Nephron progenitor cell (in vitro differentiated cells): ENCODE results near the gene SPNS3.

Experiments used
- DNase-seq: peaks from one replicate; pipeline ENCODE4 v3.0.0; 2021
- H3K27ac Mint-ChIP-seq: 2 replicates; pipeline ENCODE4 v1.8.0; 2021; ENCODE audit warnings: mild to moderate bottlenecking, moderate library complexity, mixed read lengths
- H3K27me3 Mint-ChIP-seq: 2 replicates; pipeline ENCODE4 v1.8.0; 2021; ENCODE audit warnings: mild to moderate bottlenecking, low read depth, mixed read lengths; ENCODE audit not compliant: poor library complexity
- H3K36me3 Mint-ChIP-seq: 2 replicates; pipeline ENCODE4 v1.8.0; 2021; ENCODE audit warnings: low read depth, mixed read lengths
- H3K4me1 Mint-ChIP-seq: 2 replicates; pipeline ENCODE4 v1.8.0; 2021; ENCODE audit warnings: mixed read lengths
- H3K4me3 Mint-ChIP-seq: 2 replicates; pipeline ENCODE4 v1.8.0; 2021; ENCODE audit warnings: mild to moderate bottlenecking, moderate library complexity, mixed read lengths
- H3K9me3 Mint-ChIP-seq: 2 replicates; pipeline ENCODE4 v1.8.0; 2021; ENCODE audit warnings: mild to moderate bottlenecking, moderate library complexity, mixed read lengths
- TF ChIP-seq, protein P1 (sequence below): fragments of 200-600 bp; sonication (generic); IDR thresholded peaks from 2 replicates; pipeline ENCODE4 v1.5.0; 2021; ENCODE audit warnings: antibody characterized with exemption

The SPNS3 gene

GRCh38 chr17:4448197-4448980, 14.6 kb downstream of the SPNS3 start:
- TF ChIP-seq, protein P1, sequence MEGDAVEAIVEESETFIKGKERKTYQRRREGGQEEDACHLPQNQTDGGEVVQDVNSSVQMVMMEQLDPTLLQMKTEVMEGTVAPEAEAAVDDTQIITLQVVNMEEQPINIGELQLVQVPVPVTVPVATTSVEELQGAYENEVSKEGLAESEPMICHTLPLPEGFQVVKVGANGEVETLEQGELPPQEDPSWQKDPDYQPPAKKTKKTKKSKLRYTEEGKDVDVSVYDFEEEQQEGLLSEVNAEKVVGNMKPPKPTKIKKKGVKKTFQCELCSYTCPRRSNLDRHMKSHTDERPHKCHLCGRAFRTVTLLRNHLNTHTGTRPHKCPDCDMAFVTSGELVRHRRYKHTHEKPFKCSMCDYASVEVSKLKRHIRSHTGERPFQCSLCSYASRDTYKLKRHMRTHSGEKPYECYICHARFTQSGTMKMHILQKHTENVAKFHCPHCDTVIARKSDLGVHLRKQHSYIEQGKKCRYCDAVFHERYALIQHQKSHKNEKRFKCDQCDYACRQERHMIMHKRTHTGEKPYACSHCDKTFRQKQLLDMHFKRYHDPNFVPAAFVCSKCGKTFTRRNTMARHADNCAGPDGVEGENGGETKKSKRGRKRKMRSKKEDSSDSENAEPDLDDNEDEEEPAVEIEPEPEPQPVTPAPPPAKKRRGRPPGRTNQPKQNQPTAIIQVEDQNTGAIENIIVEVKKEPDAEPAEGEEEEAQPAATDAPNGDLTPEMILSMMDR, result no peak
- Mint-ChIP-seq H3K27me3 (peaks cover 17% of the 10 kb centered on the region), H3K4me1 (peaks cover 7% of the 10 kb centered on the region), H3K27ac (no peak overlapping the region), H3K4me3 (no peak overlapping the region), H3K9me3 (no peaks in the 10 kb centered on the region), H3K36me3 (no peaks in the 10 kb centered on the region)
- DNase-seq, result no peak

GRCh38 chr17:4449736-4450135, 16.0 kb downstream of the SPNS3 start:
- no peak overlapping the region for H3K27ac Mint-ChIP-seq
- H3K36me3 Mint-ChIP-seq, result no peaks in the 10 kb centered on the region
- no peak overlapping the region for H3K4me3 Mint-ChIP-seq
- H3K27me3 Mint-ChIP-seq, result peaks cover 17% of the 10 kb centered on the region
- TF ChIP-seq, protein P1, result no peak
- H3K9me3 Mint-ChIP-seq, result no peaks in the 10 kb centered on the region
- H3K4me1 Mint-ChIP-seq, result peaks cover 7% of the 10 kb centered on the region
- DNase-seq, result no peak

DNA sequence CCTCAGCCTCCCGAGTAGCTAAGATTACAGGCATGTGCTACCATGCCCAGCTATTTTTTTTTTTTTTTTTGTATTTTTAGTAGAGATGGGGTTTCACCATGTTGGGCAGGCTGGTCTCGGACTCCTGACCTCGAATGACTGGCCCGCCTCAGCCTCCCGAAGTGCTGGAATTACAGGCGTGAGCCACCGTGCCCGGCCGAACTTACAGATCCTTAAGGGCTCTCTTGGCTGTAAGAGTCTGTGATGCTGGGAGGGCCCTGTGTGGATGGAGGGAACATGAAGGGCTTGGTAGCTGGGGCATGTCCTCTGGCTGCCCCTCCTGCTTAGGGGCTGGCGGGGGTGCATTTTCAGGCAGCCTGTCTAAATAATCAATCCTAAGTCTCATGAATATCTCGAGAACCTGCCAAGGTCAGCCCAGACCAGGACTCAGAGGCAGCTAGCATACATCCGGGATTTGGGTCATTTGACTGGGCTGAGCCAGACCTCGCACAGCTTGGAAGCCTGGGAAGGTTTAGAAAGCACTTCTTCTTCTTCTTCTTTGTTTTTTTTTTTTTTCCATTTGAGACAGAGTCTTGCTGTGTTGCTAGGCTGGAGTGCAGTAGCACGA, 17.1 kb downstream of the SPNS3 start:
- Mint-ChIP-seq H3K27me3 (peaks cover 17% of the 10 kb centered on the region), H3K9me3 (no peaks in the 10 kb centered on the region), H3K4me3 (no peak overlapping the region), H3K36me3 (no peaks in the 10 kb centered on the region), H3K27ac (no peak overlapping the region), H3K4me1 (peaks cover 7% of the 10 kb centered on the region)
- DNase-seq, result no peak
- TF ChIP-seq, protein P1, result no peak

DNA sequence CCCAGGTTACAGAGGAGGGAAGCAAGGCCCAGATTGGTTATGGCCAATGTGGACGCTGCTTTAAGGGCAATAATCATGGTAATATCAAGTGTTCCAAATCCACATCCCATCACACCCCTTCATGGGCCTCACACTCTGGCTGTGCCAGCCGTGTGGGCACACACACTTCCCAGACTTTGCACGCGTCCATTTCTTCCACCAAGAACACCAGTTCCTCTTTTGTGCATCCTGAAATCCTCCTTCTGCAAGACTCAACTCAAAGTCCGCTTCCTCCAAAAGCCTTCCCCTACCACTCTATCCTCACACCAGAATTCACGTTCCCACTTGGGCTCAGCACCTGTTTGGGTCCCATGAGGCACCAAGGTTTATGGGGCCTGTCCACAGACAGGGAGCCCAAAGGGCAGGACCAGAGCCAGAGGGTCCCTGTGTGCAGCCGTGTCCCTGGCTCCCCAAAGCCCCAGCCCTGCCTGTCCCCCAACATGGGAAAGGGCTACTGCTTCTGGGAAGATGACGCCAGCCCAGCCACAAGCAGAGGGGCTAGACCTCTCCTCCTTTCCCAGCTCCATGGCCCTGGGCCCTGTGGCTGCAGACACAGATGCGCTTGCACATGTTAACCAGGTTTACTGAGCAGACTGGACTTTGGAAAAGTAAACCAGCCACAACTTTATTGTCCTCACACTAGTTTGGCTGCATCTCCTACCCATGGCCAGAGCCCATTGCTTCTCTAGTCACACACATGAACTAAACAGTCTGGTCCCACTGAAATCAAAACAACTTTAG, 20.3 kb downstream of the SPNS3 start:
- no peaks in the 10 kb centered on the region for H3K36me3 Mint-ChIP-seq
- DNase-seq, result no peak
- H3K4me3 Mint-ChIP-seq, result no peak overlapping the region
- TF ChIP-seq, protein P1, result no peak
- no peaks in the 10 kb centered on the region for H3K9me3 Mint-ChIP-seq
- no peaks in the 10 kb centered on the region for H3K4me1 Mint-ChIP-seq
- no peak overlapping the region for H3K27ac Mint-ChIP-seq
- H3K27me3 Mint-ChIP-seq, result peaks cover 17% of the 10 kb centered on the region

DNA sequence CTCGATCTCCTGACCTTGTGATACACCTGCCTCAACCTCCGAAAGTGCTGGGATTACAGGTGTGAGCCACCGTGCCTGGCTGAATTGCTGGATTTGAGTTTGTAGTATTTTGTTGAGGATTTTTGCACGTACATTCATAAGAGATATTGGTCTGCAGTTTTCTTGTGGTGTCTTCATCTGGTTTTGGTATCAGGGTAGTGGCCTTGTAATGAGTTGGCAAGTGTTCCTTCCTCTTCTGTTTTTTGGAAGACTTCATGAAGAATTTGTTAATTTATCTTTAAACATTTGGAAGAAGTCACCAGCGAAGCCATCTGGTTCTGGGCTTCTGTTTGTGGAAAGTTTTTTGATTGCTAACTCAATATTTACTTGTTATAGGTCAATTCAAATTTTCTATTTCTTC, 26.9 kb downstream of the SPNS3 start:
- no peak for DNase-seq
- H3K27me3 Mint-ChIP-seq, result peaks cover 23% of the 10 kb centered on the region

More for the DNA sequence above, 26.9 kb downstream of the SPNS3 start:
- H3K4me3 Mint-ChIP-seq, result no peak overlapping the region
- TF ChIP-seq, protein P1, result no peak
- peaks cover 23% of the 10 kb centered on the region for H3K9me3 Mint-ChIP-seq
- H3K27ac Mint-ChIP-seq, result no peak overlapping the region
- peaks cover 3% of the 10 kb centered on the region for H3K36me3 Mint-ChIP-seq
- no peaks in the 10 kb centered on the region for H3K4me1 Mint-ChIP-seq
